Right atrium auricular region (tissue), 2 donors: ENCODE results near the gene MFAP5. TPM values are rescaled to one million over a fixed set of nuclear protein-coding genes. Genes with fewer than 3 reads are reported as not detected.

Source experiments
- DNase-seq: peaks from one replicate; pipeline ENCODE4 v3.0.0-alpha.2; 2019; ENCODE audit warnings: low spot score
- H3K27ac ChIP-seq, 2 donors: fragments of 200-600 bp; sonication (generic); 1 replicate in 1 of 2; 2 replicates in 1 of 2; pipeline ENCODE4 v1.5.1; 2016 to 2019
- H3K27me3 ChIP-seq, 2 donors: fragments of 200-600 bp; sonication (generic); one replicate each; pipeline versions ENCODE4 v1.5.1 to v1.6.0; 2017 to 2019
- H3K36me3 ChIP-seq: fragments of 200-600 bp; sonication (generic); one replicate; pipeline ENCODE4 v1.5.1; 2016
- H3K4me1 ChIP-seq, 2 donors: fragments of 200-600 bp; sonication (generic); one replicate each; pipeline versions ENCODE4 v1.5.1 to v1.6.0; 2017 to 2019
- H3K4me3 ChIP-seq, 2 donors: fragments of 200-600 bp; sonication (generic); 1 replicate in 1 of 2; 2 replicates in 1 of 2; pipeline ENCODE4 v1.5.1; 2017 to 2019; ENCODE audit warnings: mild to moderate bottlenecking in 1 of 2, moderate library complexity in 1 of 2
- H3K9me3 ChIP-seq, 2 donors: fragments of 200-600 bp; sonication (generic); one replicate each; pipeline ENCODE4 v1.5.1; 2019
- CTCF ChIP-seq, 2 donors: fragments of 200-600 bp; sonication (generic); IDR thresholded peaks; one replicate each; pipeline ENCODE4 v1.5.1; 2019; ENCODE audit warnings: antibody characterized with exemption in 2 of 2
- total RNA-seq, 2 donors: library from RNA; depleted of rRNA; stranded (reverse); fragments of >200 nt; gene quantifications; one replicate each; pipeline ENCODE4 v1.1.0, GENCODE V29; 2016

The MFAP5 gene, protein sequence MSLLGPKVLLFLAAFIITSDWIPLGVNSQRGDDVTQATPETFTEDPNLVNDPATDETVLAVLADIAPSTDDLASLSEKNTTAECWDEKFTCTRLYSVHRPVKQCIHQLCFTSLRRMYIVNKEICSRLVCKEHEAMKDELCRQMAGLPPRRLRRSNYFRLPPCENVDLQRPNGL
- 100 to 1,000 TPM in 1 of 2 donors, 10 to 100 TPM in 1; 22.1 to 104 TPM for total RNA-seq

DNA sequence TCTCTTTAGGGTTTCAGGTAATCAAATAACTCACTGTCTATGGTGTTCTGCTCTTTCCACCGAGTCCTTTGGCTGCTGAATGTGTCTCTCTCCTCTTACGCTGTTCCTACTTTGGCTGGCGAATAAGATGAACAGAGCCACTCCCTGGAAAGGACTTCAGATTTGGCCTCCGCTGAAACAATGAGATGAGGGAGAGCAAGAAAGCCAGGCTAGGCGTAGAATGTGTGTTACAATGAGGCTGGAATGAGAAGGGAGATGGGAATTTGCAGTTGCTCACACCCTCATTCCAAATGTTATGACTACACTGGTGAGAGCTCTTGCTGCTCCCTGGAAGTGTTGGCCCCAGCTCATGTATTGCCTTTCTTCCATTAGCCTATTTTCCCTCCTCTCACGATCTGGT is at the start of gene MFAP5:
TSS of gene MFAP5 (minus strand) at position 234 of the 400 bp plus-strand sequence. CDS start 722 bp downstream, outside the sequence.
- Histone ChIP-seq H3K36me3 (no peaks in the 10 kb centered on the region), H3K4me3 (peak within 1 kb of the TSS; percentile 23 to 35), H3K27ac (peak within 1 kb of the TSS; percentile 61 to 79), H3K9me3 (no peaks in the 10 kb centered on the region), H3K27me3 (no peaks in the 10 kb centered on the region), H3K4me1 (no peaks in the 10 kb centered on the region)
- peak; percentile 62 for DNase-seq
- no peak for TF ChIP-seq CTCF (IDR thresholded peaks at IDR 0.05)

DNA sequence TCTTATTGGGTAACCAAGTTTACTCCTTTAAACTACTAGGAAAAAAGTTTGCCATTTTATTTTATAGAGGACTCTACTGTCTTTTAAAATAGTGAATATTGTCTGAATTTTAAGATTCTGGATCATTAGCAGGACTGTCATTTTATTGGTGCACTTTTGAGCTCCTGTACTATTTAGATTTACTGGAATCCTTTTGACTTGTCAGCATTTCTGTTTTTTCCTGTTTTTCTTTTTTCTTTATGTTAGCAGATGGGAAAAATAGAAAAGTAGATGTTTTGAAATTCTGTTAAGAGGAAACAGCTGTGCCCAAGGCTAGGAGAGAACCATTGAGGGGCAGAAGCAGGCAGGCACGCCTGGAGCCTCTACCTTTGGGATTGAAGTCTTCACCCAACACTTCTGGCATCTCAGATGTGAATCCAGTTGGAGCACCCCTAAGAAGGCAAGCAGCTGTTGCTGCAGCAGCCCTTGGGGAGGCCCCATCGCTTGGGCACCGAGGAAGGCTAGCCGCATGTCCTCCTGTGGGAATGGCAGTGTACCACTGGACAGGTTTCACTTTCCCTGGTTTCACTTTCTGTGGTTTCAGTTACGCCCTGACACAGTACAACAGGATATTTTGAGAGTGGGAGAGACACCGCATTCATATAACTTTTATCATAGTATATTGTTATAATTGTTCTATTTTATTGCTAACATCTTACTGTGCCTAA is 46.7 kb upstream of the MFAP5 start:
- H3K4me1 ChIP-seq: peaks cover 0 to 33% of the 10 kb centered on the region in 2 donors
- no peak for DNase-seq
- peak overlapping the region in 1 of 2 donors; percentile 40 for H3K4me3 ChIP-seq
- no peak for TF ChIP-seq CTCF (IDR thresholded peaks at IDR 0.05)
- peak overlapping the region; percentile 44 to 58 for H3K27ac ChIP-seq
- H3K36me3 ChIP-seq: no peaks in the 10 kb centered on the region
- H3K9me3 ChIP-seq: no peaks in the 10 kb centered on the region
- no peaks in the 10 kb centered on the region for H3K27me3 ChIP-seq

DNA sequence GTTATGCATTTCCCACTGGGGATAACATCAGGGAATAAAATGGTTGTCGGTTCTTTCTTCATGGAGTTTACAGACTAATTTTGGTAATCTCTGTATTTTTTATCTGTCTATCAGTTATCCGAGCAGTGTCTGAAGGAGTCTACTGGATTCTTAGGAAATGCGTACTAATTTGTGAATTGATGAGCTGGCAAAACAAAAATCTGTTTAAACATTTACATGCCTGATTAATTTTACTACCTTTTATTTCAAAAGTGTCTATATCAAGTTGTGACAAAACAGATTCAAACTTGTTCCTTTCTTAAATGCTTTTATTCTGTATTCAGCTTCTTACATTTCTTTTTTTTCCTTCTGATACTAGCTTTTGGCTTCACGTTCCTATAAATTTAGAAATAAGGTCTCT is 39.5 kb upstream of the MFAP5 start:
- H3K27me3 ChIP-seq: no peaks in the 10 kb centered on the region
- no peak for TF ChIP-seq CTCF (IDR thresholded peaks at IDR 0.05)
- H3K36me3 ChIP-seq: no peaks in the 10 kb centered on the region
- H3K4me1 ChIP-seq: peaks cover 0 to 28% of the 10 kb centered on the region in 2 donors
- H3K4me3 ChIP-seq: no peak overlapping the region
- no peak for DNase-seq
- no peaks in the 10 kb centered on the region for H3K9me3 ChIP-seq
- no peak overlapping the region for H3K27ac ChIP-seq

DNA sequence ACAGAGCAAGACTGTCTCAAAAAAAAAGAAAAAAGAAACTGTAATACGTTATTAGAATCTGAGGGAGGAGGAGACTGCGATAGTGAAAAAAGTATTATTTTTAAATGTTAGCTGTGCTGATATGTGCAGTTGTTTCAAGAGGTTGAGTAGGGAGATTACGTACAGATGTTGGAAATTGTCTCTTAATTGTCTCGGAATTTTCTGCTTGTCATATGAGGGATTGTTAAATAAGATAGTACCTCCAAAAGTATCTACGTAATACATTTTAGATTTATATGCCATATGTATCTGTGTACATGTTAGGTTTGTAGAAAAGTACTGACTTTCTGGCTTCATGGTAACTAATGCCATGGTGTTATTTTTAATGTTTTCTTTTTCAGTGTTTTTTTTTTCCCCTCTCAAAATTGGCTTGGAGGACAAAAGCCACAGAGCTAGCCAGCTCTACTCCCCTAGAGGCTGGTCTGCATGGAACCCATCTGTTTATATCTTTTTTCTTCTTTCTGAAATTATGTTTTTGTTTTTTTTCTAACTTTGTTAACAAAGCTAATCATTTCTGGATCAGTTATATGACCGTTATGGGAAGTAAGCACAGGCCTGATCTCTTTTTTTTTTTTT is 38.5 kb upstream of the MFAP5 start:
- no peaks in the 10 kb centered on the region for H3K36me3 ChIP-seq
- no peak for TF ChIP-seq CTCF (IDR thresholded peaks at IDR 0.05)
- H3K4me1 ChIP-seq: peaks cover 0 to 37% of the 10 kb centered on the region in 2 donors
- H3K27me3 ChIP-seq: no peaks in the 10 kb centered on the region
- DNase-seq: no peak
- peak overlapping the region in 1 of 2 donors; percentile 32 for H3K27ac ChIP-seq
- H3K4me3 ChIP-seq: no peak overlapping the region
- H3K9me3 ChIP-seq: no peaks in the 10 kb centered on the region

DNA sequence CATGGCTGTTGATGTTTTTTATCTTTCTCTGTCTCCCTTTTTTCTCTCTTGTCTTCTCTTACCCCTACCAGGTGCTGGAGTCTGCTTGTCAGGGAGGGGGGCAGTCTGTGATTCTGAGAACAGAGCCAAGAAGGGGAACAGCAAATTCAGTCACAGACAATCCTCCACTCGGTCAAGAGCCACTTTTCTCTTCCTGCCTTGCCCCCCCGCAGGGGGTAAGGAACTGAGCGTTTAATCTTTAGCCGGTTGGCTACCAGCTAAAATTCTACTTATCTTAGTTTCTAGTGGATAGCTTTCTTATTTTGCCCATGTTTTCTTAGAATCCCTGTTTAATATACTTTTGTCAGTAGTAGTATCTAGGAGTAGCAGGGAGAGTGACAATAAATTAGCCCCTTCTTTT is 37.1 kb upstream of the MFAP5 start:
- no peaks in the 10 kb centered on the region for H3K36me3 ChIP-seq
- DNase-seq: no peak
- H3K4me3 ChIP-seq: no peak overlapping the region
- peaks cover 0 to 39% of the 10 kb centered on the region in 2 donors for H3K4me1 ChIP-seq
- no peak for TF ChIP-seq CTCF (IDR thresholded peaks at IDR 0.05)
- H3K27ac ChIP-seq: peak overlapping the region; percentile 22 to 32
- no peaks in the 10 kb centered on the region for H3K9me3 ChIP-seq
- H3K27me3 ChIP-seq: no peaks in the 10 kb centered on the region
